Stimulated activated CD4-positive, alpha-beta T cell treated with anti-CD3 and anti-CD28 coated beads, Interleukin-4, amount 100 ng/mL, for 48 hours (primary cell): ENCODE measurements around the gene C13orf46.
"Not testable (repeated sequence)": the region's sequence is repeated elsewhere in the genome, so short reads cannot be mapped to it uniquely, and the experiment has no call there.

Source experiments
- DNase-seq, 2 donors: peaks; one replicate each; pipeline ENCODE4 v3.0.0-alpha.2; 2020; ENCODE audit warnings: low read depth in 2 of 2

Gene C13orf46

GRCh38 chr13:113973218-113974164, at the start of gene C13orf46:
Gene C13orf46 (minus strand): TSS chr13:113974076. CDS start chr13:113973997, 79 bp downstream.
- no peak for DNase-seq

DNA sequence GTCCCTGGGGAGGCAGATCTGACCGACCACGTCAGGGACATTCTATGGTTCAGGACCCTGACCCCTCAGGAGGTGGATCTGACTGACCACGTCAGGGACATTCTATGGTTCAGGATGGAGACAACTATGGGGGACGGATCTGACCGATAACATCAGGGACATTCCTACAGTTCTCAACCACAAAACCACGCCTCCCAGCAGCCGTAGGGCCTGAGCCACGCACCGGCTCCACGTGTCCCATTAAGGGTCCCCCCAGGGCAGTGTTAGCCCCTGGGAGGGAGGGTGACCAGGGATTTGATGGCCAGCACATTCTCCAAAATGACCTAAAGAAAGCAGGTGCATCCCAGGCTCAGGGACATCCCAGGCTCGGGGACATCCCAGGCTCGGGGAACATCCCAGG, 49.0 kb upstream of the C13orf46 start:
- no peak for DNase-seq

DNA sequence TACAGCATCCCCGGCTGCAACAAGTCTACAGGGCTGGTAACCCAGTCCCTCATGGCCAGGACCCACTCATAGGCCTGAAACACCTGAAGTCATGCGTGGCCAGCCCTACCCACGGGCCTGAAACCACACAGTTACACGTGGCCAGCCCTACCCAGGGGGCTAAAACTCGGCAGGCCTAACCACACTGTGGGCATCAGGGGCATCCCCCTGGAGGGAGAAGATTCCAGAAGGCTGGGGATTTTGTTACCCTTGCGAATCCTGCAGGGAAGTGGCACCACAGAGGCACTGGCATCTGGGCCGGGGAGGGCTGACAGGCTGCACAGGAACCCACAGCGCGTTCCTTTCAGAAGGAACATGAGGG, 48.4 kb upstream of the C13orf46 start:
- DNase-seq, result no peak

DNA sequence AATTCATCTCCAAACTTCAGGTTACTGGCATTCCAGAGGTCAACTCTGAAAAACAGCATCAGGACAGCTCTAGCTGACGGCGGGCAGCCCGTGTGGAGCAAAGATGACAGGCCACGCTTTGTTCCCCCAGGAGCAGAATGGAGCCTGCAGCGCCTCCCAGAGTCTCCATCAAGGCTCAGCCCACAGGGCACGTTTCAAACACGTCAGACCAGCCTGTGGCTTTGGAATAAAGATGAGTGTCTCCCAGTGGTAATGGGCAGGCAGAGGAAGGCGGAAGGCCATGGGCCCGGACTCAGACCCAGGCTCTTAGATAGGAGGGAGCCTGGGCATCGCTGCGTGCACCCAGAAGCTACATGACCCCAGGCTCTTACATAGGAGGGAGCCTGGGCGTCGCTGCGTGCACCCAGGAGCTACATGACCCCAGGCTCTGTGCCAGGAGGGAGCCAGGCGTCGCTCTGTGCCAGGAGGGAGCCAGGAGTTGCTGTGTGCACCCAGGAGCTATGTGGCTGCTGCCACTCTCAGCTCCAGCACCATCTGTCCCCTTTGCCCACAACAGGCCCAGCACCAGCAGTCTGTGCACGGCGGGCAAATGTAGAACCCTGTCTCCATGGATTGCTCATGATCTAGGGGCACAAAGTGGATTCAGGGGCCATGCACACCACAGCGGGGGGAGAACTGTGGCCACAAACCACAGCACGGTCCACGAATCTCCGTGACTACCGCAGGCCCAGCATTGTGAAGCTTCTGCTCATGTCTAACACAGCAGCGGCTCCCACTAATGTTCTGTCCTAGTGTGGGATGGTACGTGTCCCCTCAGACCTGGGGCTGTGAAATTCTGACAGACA, 47.8 kb upstream of the C13orf46 start:
- no peak for DNase-seq

DNA sequence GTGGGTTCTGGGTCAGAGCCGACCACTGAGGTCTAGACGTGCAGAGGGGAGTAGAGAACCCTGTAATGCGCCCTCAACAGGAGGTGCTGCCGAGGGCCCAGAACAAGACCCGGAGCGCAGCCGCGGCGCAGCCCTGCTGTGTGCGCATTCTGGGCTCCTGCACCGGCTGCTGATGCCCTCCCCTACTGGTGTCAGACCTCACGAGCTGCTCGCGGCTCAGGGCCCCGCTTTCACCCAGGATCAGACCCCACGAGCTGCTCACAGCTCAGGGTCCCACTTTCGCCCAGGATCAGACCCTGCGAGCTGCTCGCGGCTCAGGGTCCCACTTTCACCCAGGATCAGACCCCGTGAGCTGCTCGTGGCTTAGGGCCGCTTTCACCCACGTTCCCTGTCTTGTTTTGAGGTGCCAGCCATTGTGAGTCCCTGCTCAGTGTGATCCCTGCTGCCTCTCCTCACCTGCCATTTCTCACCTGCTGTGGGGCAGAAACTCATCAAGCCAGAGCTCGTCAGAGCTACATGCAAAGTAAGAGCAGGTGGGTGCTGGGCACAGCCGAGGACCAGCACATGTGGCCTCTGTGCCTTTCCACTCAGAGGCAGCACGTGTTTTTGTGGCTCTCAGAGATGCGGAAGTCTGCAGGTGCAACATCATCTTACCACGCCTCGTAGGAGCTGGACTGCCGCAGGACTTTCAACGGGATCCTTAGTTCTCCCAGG, 47.0 kb upstream of the C13orf46 start:
- DNase-seq, result no peak

DNA sequence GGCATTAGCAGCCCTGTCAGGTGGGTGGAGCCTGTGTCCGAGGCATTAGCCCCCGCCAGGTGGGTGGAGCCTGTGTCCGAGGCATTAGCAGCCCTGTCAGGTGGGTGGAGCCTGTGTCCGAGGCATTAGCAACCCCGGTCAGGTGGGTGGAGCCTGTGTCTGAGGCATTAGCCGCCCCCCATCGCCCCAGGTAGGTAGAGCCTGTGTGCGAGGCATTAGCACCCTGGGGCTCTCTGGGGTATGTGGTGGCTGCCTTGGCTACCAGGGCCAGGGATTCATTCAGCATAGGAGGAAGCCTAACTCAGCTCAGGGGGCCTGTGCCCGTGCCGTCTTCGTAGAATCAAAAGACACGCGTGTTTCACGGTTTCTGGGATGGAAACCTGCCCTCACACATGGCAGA, 46.3 kb upstream of the C13orf46 start:
- DNase-seq, result not testable (repeated sequence)

DNA sequence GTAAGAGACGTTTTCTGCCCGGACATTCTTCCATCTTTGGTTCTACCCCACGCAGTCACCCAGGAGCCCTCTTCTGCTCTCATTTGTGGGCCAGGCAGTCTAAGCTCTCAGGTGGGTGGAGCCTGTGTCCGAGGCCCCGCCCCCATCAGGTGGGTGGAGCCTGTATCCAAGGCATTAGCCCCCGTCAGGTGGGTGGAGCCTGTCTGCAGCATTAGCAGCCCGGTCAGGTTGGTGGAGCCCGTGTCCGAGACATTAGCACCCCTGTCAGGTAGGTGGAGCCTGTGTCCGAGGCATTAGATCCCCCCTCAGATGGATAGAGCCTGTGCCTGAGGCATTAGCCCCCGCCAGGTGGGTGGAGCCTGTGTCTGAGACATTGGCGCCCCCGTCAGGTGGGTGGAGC, 45.5 kb upstream of the C13orf46 start:
- peak; percentile 37 to 50 for DNase-seq

DNA sequence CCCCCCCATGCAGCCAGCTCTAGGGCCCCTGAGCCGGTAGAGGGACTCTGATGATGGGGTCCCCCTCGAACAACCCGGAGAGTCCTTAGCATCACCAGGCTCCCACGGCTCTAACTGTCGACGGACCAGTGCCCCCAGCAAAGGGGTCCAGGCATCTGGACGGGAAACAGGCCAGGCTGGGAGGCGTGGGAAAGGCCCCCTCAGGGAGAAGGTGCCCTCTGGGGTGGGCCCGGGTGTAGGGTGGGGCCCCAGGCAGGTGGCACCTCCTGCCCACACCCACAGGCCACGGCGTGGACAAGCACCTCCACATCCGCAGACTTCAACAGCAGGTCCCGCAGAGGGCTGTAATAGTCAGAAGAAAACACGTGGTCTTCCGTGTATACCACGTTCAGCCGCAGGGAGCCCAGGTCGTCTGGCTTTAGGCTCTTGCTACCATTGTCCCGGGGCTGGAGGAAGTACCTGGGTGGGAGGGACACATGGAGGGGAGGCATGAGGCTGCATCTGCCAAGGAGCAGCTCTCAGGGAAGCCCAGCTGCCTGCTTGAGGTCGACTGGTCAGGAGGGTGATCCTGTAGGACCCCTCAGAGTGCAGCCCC, 44.7 kb upstream of the C13orf46 start:
- no peak for DNase-seq

- no peak for DNase-seq
Observed at GRCh38 chr13:114017966-114018365, 44.1 kb upstream of the C13orf46 start.

DNA sequence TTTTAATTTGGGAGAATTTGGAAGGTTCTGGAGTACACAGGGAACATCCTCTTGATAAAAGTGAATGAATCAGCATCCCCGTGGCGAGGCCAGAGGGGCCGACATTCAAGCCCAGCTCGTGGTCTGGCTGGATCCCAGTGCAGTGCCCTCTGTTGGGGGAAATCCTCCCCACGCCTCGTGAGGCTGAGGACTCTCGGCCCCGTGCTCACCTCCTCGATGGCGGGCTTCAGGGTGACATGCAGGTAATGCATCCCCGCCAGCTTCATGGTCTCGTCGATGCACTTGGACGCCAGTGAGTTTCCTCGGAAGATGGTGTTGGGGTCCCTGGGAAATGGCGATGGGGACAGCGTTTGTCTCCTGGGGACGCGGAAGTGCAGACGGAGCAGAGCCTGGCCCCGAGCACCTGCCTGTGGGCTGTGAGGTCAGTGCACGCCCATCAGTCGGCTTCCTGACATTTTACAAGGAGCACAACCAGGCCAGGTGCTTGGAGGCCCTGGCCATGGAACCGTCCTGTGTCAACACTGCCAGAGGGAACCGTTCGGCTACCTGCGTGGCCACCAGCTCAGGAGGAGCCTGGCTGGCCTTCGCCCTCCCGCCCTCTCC, 43.3 kb upstream of the C13orf46 start:
- DNase-seq, result no peak

DNA sequence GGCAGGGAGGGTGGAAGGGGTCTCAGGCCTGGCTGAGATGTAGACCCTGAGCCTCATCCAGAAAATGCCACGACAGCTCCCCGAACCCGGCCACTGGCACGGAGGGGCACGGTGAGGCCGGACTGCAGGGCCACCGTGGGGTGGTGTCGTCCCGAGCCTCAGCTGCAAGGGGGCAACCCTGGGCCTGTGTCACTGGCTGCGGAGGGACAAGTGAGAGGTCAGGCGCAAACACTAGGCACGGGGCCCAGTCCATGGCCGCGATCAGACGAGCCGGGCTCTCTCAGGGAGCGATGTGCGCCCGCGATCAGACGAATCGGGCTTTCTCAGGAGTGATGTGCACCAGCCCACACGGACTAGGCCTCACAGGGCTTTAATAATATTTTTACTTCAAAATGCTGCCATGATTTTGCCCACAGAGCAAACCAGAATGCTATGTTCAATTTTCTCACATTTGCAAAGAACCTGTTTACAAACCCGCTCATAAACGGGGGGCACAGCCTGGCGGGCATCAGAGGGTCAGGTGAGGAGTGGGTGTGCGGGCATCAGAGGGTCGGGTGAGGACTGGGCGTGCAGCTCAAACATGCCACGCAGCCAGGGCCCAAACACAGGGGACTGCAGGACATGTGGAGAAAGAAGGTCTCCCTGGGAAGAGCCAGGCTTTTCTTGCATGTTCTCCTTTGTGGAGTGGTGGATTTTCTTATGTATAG, 42.6 kb upstream of the C13orf46 start:
- DNase-seq, result no peak

- DNase-seq, result no peak
Observed at GRCh38 chr13:114015969-114016295, 42.1 kb upstream of the C13orf46 start.

DNA sequence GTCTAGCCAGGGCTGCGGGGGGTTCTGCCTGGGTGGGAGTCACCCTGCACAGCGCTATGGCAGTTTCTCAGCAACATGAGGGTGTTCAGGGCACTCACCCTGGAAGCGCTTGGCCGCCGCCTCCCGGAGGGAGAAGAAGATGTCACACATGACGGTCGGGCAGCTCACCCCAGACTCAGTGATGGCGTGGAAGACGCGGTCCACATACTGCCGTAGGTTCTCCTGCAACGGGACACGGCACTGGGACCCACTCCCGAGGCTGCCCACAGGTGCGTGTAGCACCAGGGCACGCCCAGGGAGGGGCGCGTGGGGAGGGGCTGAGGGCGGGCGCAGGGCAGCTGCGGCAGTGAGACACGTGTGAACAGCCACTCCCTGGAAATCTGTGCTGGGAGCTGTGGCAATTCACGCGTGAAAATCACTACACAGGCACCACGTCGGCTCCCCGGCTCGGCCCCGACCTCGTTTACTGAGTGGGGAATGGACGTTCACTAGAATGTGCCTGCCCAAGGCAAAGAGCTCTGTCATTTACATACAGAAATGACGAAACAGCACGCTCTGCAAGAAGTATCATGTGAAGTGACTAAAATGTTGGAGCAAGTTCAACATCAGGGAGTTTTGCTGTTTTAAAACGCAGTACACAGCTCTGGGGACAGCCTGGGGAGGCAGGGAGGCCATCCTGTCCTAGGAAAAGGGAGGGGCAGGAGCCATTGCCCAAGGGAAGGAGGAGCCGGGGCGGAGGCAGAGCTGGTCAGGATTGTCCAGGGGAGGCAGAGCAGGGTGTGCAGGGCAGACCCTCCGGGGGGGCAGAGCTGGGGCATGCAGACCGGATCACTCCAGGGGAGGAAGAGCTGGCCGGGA, 41.5 kb upstream of the C13orf46 start:
- no peak for DNase-seq

DNA sequence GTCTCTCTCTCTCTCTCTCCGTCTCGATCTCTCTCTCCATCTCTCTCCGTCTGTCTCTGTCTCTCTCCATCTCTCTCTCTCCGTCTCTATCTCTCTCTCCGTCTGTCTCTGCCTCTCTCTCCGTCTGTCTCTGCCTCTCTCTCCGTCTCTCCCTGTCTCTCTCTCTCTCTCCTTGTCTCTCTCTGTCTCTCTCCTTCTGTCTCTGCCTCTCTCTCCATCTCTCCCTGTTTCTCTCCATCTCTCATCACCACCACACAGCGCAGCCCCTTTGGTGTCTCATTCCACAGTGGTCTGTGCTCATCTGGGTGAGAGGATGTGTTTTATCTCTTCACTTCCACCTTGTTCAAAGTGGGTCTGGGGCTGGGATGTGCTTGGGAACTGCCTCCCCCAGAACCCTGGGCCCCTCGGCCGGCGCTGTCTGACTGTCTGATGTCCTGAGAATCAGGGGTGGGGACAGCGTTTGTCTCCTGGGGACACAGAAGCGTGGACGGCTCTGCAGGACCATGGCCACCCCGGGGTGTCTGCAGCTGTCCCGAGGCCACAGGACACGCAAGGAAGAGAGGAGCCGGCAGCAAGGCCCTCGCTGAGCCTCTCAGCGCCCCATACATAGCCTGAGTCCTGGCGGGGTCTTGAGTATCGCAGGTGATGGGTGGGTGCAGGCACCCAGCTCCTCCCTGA, 40.2 kb upstream of the C13orf46 start:
- no peak for DNase-seq

GRCh38 chr13:114013336-114013735, 39.5 kb upstream of the C13orf46 start:
- DNase-seq, result no peak

- no peak for DNase-seq
Observed at GRCh38 chr13:114012921-114013320, 39.0 kb upstream of the C13orf46 start.

GRCh38 chr13:114012141-114012540, 38.3 kb upstream of the C13orf46 start:
- DNase-seq, result no peak

DNA sequence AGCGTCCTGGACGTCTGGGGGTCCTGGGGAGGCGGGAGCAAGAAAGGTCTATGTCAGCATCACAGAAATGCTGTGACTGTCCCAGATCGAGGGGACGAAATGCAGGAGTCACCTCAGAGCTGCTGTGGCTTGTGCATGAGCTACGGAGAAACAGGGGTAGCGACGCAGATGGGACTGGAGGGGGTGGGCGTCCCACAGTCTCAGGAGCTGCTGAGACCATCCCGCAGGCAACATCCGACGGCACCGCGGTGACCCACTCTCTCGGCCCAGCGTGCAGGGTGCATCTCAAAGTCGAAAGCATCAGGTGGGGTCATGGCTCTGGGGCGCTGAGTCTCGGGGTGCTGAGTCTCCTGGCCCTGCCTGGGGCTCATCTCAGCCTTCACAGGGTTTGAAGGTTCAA, 37.4 kb upstream of the C13orf46 start:
- no peak for DNase-seq

GRCh38 chr13:114010401-114011101, 36.7 kb upstream of the C13orf46 start:
- no peak for DNase-seq
